Measurements from ENCODE around the gene PLPPR2.

DNA sequence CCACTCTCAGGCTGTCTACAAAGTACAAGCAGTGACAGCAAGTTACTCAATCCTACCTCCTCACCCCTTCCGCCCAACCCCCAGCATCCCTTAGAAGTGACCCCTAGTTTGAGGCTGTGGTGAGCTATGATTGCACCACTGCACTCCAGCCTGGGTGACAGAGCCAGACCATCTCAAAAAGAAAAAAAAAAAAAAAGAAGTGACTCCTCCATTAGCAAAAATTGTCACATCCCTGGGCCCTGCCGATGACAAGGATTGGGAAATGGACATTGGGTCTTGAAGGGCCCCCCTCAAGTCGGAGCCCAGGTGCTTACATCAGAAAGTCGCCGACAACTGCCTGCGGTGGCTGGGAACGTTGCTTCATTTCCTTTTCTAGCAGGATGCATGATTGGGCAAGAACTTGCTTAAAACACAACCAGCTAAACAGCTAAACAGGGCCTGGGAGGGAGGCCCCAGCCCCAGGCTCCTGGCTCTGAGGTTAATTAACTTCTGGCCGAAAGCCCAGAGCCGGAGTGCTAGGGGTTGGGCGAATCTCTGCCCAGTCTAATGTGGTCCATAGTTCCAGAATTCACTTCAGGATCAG, 31.1 kb upstream of the PLPPR2 start:
- TF ChIP-seq, protein P1, sequence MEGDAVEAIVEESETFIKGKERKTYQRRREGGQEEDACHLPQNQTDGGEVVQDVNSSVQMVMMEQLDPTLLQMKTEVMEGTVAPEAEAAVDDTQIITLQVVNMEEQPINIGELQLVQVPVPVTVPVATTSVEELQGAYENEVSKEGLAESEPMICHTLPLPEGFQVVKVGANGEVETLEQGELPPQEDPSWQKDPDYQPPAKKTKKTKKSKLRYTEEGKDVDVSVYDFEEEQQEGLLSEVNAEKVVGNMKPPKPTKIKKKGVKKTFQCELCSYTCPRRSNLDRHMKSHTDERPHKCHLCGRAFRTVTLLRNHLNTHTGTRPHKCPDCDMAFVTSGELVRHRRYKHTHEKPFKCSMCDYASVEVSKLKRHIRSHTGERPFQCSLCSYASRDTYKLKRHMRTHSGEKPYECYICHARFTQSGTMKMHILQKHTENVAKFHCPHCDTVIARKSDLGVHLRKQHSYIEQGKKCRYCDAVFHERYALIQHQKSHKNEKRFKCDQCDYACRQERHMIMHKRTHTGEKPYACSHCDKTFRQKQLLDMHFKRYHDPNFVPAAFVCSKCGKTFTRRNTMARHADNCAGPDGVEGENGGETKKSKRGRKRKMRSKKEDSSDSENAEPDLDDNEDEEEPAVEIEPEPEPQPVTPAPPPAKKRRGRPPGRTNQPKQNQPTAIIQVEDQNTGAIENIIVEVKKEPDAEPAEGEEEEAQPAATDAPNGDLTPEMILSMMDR (IDR thresholded peaks at IDR 0.05; ENCODE audit: low read depth, low read length): no peak
- no peak for TF ChIP-seq POLR2A (IDR thresholded peaks at IDR 0.05; ENCODE audit: extremely low read depth, insufficient read length)
